ENCODE data around the gene EPHB1. TPM values are rescaled to one million over a fixed set of nuclear protein-coding genes. Genes with fewer than 3 reads are reported as not detected.

Gene EPHB1
- total and polyA plus RNA-seq, 2 donors (not counting 3 experiments of a cell fraction or from before 2014, with no cell fraction given) = 1.3 to 5.2 TPM

GRCh38 chr3:134859341-134859740, 64.3 kb downstream of the EPHB1 start:
- Histone ChIP-seq H2AFZ (ENCODE audit: low read depth, low read length) (no peak overlapping the region), H3K4me1 (ENCODE audit: control insufficient read depth, extremely low read depth, insufficient read depth, low read length) (no peaks in the 10 kb centered on the region), H3K27me3 (ENCODE audit: control insufficient read depth in 2 of 2, insufficient read depth in 2 of 2, low read length in 2 of 2) (peaks cover 0 to 2% of the 10 kb centered on the region in 2 experiments), H3K9me1 (replicated peaks; ENCODE audit: control insufficient read depth, extremely low read depth, insufficient read depth, low read length) (no peaks in the 10 kb centered on the region), H3K4me3 (replicated peaks in 1 of 3; ENCODE audit: insufficient read depth in 1 of 3, low read depth in 1 of 3, low read length in 3 of 3) (no peak overlapping the region), H3K9me3 (replicated peaks; ENCODE audit: control insufficient read depth, insufficient read depth, low read length) (no peaks in the 10 kb centered on the region), H4K20me1 (replicated peaks; ENCODE audit: control insufficient read depth, extremely low read depth, insufficient read depth, low read length) (no peaks in the 10 kb centered on the region), H3K79me2 (ENCODE audit: control insufficient read depth, insufficient read depth, low read length) (no peaks in the 10 kb centered on the region), H3K36me3 (ENCODE audit: control insufficient read depth in 2 of 2, extremely low read depth in 1 of 2, insufficient read depth in 2 of 2, low read length in 2 of 2) (no peaks in the 10 kb centered on the region), H3K4me2 (ENCODE audit: insufficient read depth, low read length) (no peak overlapping the region), H3K9ac (replicated peaks; ENCODE audit: extremely low read depth, insufficient read depth, low read length) (no peak overlapping the region), H3K27ac (ENCODE audit: insufficient read depth, low read depth, low read length) (no peak overlapping the region)
- no peak for FAIRE-seq
- dilution Hi-C loops (cut with MboI; ENCODE audit: extremely low pct_ligation_motif_present, low sequenced_read_pairs) = no loop called here
- CTCF ChIA-PET = no interaction called here
- no peak for DNase-seq (ENCODE audit: low read depth, low spot score)
- intact Hi-C loops (cut with micrococcal nuclease) = no loop called here
- POLR2A ChIA-PET = no interaction called here
- no peak for TF ChIP-seq GATA2 (IDR thresholded peaks at IDR 0.05; ENCODE audit: insufficient read depth, insufficient read length, low read depth, low read length)
- TF ChIP-seq EZH2 (IDR thresholded peaks at IDR 0.05; ENCODE audit: borderline replicate concordance, low read depth, low read length, severe bottlenecking) = no peak
- TF ChIP-seq CTCF (IDR thresholded peaks at IDR 0.05; ENCODE audit: extremely low read depth in 1 of 2, insufficient read depth in 1 of 2, low read depth in 1 of 2, low read length in 2 of 2) = no peak
- TF ChIP-seq JUN (IDR thresholded peaks at IDR 0.05; ENCODE audit: borderline replicate concordance, insufficient read depth, insufficient read length, low read depth) = no peak
- no peak for TF ChIP-seq POLR2AphosphoS5 (IDR thresholded peaks at IDR 0.05; ENCODE audit: insufficient read depth, low read depth, low read length)
- no peak for TF ChIP-seq MAX (IDR thresholded peaks at IDR 0.05; ENCODE audit: insufficient read depth, insufficient read length)
- TF ChIP-seq POLR2A (IDR thresholded peaks at IDR 0.05; ENCODE audit: low read depth, low read length) = no peak
- no peak for TF ChIP-seq MYC (IDR thresholded peaks at IDR 0.05; ENCODE audit: low read depth, low read length)
- TF ChIP-seq FOS (IDR thresholded peaks at IDR 0.05; ENCODE audit: borderline replicate concordance, insufficient read depth, low read length) = no peak
- no TSS peak for BruUV-seq (replicated peaks)
